ENCODE measurements around the gene MISP.

- TF ChIP-seq, protein P1, sequence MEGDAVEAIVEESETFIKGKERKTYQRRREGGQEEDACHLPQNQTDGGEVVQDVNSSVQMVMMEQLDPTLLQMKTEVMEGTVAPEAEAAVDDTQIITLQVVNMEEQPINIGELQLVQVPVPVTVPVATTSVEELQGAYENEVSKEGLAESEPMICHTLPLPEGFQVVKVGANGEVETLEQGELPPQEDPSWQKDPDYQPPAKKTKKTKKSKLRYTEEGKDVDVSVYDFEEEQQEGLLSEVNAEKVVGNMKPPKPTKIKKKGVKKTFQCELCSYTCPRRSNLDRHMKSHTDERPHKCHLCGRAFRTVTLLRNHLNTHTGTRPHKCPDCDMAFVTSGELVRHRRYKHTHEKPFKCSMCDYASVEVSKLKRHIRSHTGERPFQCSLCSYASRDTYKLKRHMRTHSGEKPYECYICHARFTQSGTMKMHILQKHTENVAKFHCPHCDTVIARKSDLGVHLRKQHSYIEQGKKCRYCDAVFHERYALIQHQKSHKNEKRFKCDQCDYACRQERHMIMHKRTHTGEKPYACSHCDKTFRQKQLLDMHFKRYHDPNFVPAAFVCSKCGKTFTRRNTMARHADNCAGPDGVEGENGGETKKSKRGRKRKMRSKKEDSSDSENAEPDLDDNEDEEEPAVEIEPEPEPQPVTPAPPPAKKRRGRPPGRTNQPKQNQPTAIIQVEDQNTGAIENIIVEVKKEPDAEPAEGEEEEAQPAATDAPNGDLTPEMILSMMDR (IDR thresholded peaks at IDR 0.05; ENCODE audit: poor library complexity) = no peak
- TF ChIP-seq EZH2 (IDR thresholded peaks at IDR 0.05; ENCODE audit: borderline replicate concordance) (no peak), EZH2phosphoT487 (IDR thresholded peaks at IDR 0.05; ENCODE audit: low read depth, severe bottlenecking, unreplicated experiment) (no peak)
Observed at GRCh38 chr19:743168-743687, 7.7 kb upstream of the MISP start.

Data from hepatocyte (in vitro differentiated cells).